ENCODE data around the gene FBXW12.

FBXW12 gene

GRCh38 chr3:48372862-48373435, 930 bp downstream of the FBXW12 start:
- TF ChIP-seq, protein P1, sequence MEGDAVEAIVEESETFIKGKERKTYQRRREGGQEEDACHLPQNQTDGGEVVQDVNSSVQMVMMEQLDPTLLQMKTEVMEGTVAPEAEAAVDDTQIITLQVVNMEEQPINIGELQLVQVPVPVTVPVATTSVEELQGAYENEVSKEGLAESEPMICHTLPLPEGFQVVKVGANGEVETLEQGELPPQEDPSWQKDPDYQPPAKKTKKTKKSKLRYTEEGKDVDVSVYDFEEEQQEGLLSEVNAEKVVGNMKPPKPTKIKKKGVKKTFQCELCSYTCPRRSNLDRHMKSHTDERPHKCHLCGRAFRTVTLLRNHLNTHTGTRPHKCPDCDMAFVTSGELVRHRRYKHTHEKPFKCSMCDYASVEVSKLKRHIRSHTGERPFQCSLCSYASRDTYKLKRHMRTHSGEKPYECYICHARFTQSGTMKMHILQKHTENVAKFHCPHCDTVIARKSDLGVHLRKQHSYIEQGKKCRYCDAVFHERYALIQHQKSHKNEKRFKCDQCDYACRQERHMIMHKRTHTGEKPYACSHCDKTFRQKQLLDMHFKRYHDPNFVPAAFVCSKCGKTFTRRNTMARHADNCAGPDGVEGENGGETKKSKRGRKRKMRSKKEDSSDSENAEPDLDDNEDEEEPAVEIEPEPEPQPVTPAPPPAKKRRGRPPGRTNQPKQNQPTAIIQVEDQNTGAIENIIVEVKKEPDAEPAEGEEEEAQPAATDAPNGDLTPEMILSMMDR (IDR thresholded peaks at IDR 0.05; ENCODE audit: borderline replicate concordance, control extremely low read depth, extremely low read depth, insufficient read depth, missing control alignments): no peak
- DNase-seq (ENCODE audit: low spot score): no peak
- in situ Hi-C loops (cut with MboI; ENCODE audit: low sequenced_read_pairs, unreplicated experiment): no loop called here

DNA sequence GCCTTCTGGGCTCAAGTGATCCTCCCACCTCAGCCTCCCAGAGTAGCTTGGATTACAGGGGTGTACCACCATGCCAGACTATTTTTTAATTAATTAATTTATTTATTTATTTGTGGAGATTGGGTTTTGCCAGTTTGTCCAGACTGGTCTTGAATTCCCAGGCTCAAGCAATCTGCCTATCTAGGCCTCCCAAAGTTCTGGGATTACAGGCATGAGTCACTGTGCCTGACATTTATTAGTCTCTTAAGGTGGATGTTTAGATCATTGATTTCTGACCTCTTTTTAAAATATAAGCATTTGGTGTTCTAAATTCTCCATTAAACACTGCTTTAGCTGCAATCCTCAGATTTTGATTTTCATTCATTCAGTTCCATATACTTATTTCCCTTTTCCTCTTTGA, 15.6 kb downstream of the FBXW12 start:
- TF ChIP-seq, protein P1 (IDR thresholded peaks at IDR 0.05; ENCODE audit: borderline replicate concordance, control extremely low read depth, extremely low read depth, insufficient read depth, missing control alignments): no peak
- no peak for DNase-seq (ENCODE audit: low spot score)
- in situ Hi-C loops (cut with MboI; ENCODE audit: low sequenced_read_pairs, unreplicated experiment): no loop called here

DNA sequence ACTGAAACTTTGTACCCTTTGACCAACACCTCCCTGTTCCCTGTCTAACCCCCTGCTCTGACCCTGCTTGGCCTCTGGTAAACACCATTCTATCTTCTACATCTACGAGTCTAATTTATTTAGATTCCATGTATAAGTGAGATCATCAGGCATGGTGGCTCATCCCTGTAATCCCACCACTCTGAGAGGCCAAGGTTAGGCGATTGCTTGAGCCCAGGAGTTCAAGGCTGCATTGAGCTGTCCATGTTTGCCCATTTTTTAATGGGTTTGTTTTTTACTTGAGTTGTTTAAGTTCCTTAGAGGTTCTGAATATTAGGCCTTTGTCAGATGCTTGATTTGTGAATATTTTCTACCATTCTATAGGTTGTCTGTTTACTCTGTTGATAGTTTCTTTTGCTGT, 16.9 kb downstream of the FBXW12 start:
- TF ChIP-seq, protein P1 (IDR thresholded peaks at IDR 0.05; ENCODE audit: borderline replicate concordance, control extremely low read depth, extremely low read depth, insufficient read depth, missing control alignments): no peak
- DNase-seq (ENCODE audit: low spot score): no peak
- in situ Hi-C loops (cut with MboI; ENCODE audit: low sequenced_read_pairs, unreplicated experiment): no loop called here

- in situ Hi-C loops (cut with MboI; ENCODE audit: low sequenced_read_pairs, unreplicated experiment): loop anchor here (10.0 kb wide), 1 partner anchor 200 kb away; no protein-coding TSS in a partner anchor
- TF ChIP-seq, protein P1 (IDR thresholded peaks at IDR 0.05; ENCODE audit: borderline replicate concordance, control extremely low read depth, extremely low read depth, insufficient read depth, missing control alignments): no peak
- DNase-seq (ENCODE audit: low spot score): no peak
Measured at GRCh38 chr3:48394391-48394790, 22.4 kb downstream of the FBXW12 start.

DNA sequence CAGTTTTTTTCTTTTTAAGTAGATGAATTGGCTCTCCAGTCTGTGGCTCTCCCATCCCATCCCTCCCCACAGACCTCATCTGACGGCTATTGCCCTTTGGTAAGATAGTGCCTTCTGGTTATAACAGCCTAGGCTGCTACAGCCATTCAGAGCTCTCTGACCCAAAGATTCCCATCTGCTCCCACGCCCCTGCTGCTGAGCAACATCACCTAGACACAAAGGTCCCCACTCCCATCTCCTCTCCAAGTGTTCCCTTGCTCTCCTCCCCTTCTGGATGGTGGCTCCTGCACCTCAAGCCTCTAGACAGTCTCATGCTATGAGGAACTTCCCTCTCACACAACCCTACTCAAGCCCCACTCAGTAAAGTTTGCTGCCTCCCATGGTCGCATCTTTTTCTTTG, 23.7 kb downstream of the FBXW12 start:
- in situ Hi-C loops (cut with MboI; ENCODE audit: low sequenced_read_pairs, unreplicated experiment): loop anchor here (10.0 kb wide), 1 partner anchor 201 kb away; no protein-coding TSS in a partner anchor
- no peak for DNase-seq (ENCODE audit: low spot score)

DNA sequence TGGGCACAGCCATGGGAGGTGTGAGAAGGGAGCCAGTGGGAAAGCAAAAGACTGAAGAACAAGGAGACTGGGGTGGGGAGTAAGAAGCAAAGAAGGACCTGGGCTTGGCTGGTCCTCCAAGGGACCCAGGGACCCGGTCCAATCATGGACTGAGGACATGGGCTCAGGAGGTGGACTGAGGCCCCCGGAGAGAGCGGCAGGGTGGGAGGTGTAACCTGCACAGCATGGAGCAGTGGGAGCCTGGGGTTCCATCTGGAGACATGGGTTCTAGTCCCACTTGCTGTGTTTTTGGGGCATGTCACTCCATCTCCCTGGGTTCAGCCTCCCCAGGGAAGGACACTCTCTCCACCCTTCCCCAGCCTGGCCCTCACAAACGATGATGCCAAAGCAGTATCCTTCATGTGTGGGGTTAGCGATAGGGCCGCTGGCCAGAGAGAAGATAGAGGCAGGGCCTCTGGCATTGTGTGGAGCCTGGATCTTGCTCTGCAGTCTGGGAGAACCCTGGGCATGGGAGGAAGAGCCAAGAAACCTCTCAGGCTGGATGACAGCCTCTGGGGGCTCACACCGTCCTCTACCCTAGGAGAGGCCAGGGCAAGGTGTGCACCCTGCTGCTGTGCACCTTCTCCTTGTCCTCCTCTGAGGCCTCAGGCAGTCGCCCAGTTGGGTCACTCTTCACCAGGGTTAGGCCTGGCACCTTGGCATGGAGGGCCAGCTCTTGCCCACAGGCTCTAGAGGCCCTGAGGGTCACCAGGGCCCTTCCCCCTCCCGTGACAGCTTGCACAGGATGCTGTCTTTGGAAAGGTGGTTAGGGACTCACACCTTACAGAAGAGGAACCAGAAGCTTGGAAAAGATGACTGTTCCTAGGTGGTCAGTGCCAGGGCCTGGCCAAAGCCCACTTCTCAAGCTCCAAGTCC, 26.0 kb downstream of the FBXW12 start:
- in situ Hi-C loops (cut with MboI; ENCODE audit: low sequenced_read_pairs, unreplicated experiment): loop anchor here (10.0 kb wide), 1 partner anchor 203 kb away; no protein-coding TSS in a partner anchor
- TF ChIP-seq, protein P1 (IDR thresholded peaks at IDR 0.05; ENCODE audit: borderline replicate concordance, control extremely low read depth, extremely low read depth, insufficient read depth, missing control alignments): no peak
- no peak for DNase-seq (ENCODE audit: low spot score)

More for the DNA sequence above, 23.7 kb downstream of the FBXW12 start:
- TF ChIP-seq, protein P1 (IDR thresholded peaks at IDR 0.05; ENCODE audit: borderline replicate concordance, control extremely low read depth, extremely low read depth, insufficient read depth, missing control alignments): no peak

All from GM13976 (cell line).